ENCODE results near the gene LPAR4. TPM values are rescaled to one million over a fixed set of nuclear protein-coding genes. Genes with fewer than 3 reads are reported as not detected.
A peak's percentile ranks its signal among the peaks of the same experiment; 100 is the strongest.

Gene LPAR4
- total and polyA plus RNA-seq, 9 donors, result 0.96 to 3.0 (median 2.4) TPM

- WGBS, 3 donors, result 6 to 14% (median 13%) methylated on average over 1 of the region's 1 CpG
- DNase-seq, result no peak
- no peaks in the 10 kb centered on the region for H3K27me3 ChIP-seq
- H3K27ac ChIP-seq, result no peak overlapping the region
- no peak overlapping the region for H3K4me3 ChIP-seq
- H3K9me3 ChIP-seq, result no peaks in the 10 kb centered on the region
- no peaks in the 10 kb centered on the region for H3K4me1 ChIP-seq (ENCODE audit: insufficient read depth)
- no peaks in the 10 kb centered on the region for H3K36me3 ChIP-seq
- TF ChIP-seq, protein P1, sequence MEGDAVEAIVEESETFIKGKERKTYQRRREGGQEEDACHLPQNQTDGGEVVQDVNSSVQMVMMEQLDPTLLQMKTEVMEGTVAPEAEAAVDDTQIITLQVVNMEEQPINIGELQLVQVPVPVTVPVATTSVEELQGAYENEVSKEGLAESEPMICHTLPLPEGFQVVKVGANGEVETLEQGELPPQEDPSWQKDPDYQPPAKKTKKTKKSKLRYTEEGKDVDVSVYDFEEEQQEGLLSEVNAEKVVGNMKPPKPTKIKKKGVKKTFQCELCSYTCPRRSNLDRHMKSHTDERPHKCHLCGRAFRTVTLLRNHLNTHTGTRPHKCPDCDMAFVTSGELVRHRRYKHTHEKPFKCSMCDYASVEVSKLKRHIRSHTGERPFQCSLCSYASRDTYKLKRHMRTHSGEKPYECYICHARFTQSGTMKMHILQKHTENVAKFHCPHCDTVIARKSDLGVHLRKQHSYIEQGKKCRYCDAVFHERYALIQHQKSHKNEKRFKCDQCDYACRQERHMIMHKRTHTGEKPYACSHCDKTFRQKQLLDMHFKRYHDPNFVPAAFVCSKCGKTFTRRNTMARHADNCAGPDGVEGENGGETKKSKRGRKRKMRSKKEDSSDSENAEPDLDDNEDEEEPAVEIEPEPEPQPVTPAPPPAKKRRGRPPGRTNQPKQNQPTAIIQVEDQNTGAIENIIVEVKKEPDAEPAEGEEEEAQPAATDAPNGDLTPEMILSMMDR (IDR thresholded peaks at IDR 0.05), result no peak
- TF ChIP-seq POLR2A (IDR thresholded peaks at IDR 0.05) (no peak), EP300 (IDR thresholded peaks at IDR 0.05) (no peak)
- intact Hi-C loops (cut with DNase I), result no loop called here
Measured at GRCh38 chrX:78710171-78710570, 37.3 kb upstream of the LPAR4 start.

DNA sequence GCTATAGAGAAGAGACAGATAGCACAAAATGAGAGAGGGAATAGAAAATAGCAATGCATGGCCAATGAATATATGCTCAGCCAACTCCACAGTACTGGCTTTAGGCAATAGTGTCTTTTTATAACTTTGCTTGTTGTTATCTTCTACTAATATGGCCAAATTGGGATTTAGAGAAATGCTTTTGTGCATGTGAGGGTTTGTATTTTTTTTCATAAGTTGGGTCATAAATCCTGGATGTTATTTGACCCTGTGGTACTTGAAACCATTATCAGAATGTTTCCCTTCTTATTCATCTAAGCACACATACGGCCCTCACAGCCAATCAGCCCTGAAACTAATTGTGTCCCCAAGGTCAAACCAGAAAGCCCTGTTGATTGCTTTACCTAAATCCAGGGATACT, 35.2 kb upstream of the LPAR4 start:
- no peaks in the 10 kb centered on the region for H3K27me3 ChIP-seq
- no peaks in the 10 kb centered on the region for H3K36me3 ChIP-seq
- H3K27ac ChIP-seq, result no peak overlapping the region
- no peaks in the 10 kb centered on the region for H3K9me3 ChIP-seq
- no peaks in the 10 kb centered on the region for H3K4me1 ChIP-seq (ENCODE audit: insufficient read depth)
- TF ChIP-seq POLR2A (IDR thresholded peaks at IDR 0.05) (no peak), EP300 (IDR thresholded peaks at IDR 0.05) (no peak)
- TF ChIP-seq, protein P1 (IDR thresholded peaks at IDR 0.05), result no peak
- 21 to 32% (median 21%) methylated on average over 1 of the region's 1 CpG for WGBS, 3 donors
- no peak for DNase-seq
- no peak overlapping the region for H3K4me3 ChIP-seq
- intact Hi-C loops (cut with DNase I), result no loop called here

DNA sequence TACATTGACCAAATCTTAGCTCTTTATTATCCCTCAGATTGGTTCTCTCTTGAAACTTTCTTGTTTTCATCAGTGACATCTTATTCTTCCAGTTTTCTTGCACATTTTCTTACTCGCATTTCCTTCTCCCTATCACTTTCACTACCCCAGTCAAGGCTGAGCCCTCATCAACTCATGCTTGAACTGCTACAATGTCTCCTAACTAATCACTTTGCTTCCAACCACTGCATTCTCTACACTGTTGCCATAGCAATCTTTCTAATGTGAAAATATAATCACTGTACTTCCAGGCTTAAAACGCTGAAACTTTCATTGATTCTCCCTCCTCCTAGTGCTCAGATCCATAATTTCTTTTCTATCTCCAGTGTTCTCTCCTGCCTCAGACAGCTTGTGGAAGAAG, 22.2 kb upstream of the LPAR4 start:
- Histone ChIP-seq H3K27ac (no peak overlapping the region), H3K4me1 (ENCODE audit: insufficient read depth) (no peaks in the 10 kb centered on the region), H3K4me3 (no peak overlapping the region), H3K9me3 (no peaks in the 10 kb centered on the region), H3K27me3 (no peaks in the 10 kb centered on the region), H3K36me3 (no peaks in the 10 kb centered on the region)
- intact Hi-C loops (cut with DNase I), result no loop called here
- DNase-seq, result no peak
- WGBS, 3 donors, result 28 to 49% (median 39%) methylated on average over 2 of the region's 2 CpGs
- no peak for TF ChIP-seq POLR2A (IDR thresholded peaks at IDR 0.05)
- TF ChIP-seq EP300 (IDR thresholded peaks at IDR 0.05), result no peak
- TF ChIP-seq, protein P1 (IDR thresholded peaks at IDR 0.05), result no peak

DNA sequence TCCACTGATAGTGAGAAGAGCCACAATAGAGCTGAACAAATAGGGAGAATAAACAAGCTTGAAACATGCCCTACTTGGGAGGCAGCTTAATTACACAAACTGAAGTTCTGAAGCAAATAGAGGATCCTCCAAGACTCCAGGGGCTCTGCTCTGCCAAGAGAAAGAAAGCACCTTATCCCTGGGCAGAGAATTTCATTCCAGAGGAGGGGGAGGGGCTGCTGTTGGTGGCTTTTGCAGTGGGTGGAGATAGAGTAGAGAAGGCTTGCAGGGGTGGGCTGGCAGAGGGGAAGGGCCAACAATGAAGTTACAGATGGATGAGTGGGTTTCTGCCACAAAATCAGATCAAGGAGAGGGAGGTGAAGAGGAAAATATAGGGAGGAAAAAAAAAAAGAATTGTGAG, 1.0 kb upstream of the LPAR4 start:
- DNase-seq, result no peak
- intact Hi-C loops (cut with DNase I), result no loop called here
- Histone ChIP-seq H3K27ac (no peak overlapping the region), H3K4me3 (no peak overlapping the region), H3K4me1 (ENCODE audit: insufficient read depth) (no peaks in the 10 kb centered on the region), H3K36me3 (no peaks in the 10 kb centered on the region), H3K27me3 (no peaks in the 10 kb centered on the region), H3K9me3 (no peaks in the 10 kb centered on the region)
- TF ChIP-seq, protein P1 (IDR thresholded peaks at IDR 0.05), result no peak
- no peak for TF ChIP-seq POLR2A (IDR thresholded peaks at IDR 0.05)
- no peak for TF ChIP-seq EP300 (IDR thresholded peaks at IDR 0.05)

DNA sequence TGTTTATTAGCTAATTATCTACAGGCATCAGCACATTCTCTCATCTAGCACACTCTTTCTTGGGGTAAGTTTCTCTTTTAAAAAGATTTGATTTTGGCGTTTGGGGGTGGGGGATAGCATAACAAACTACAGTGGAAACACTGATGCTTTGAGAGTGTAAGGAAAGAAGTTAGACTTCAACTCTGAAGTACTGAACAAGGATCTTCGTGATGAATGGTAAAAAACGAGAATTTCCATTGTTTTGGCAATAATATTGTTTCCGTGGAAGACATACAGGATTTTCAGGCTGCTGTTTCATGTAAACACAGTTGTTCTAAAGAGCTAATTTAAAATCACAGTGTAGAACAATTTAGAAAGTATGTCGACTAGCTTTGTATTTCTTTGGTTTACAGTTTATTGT, 451 bp downstream of the LPAR4 start:
- Histone ChIP-seq H3K27me3 (no peaks in the 10 kb centered on the region), H3K9me3 (no peaks in the 10 kb centered on the region), H3K27ac (no peak overlapping the region), H3K36me3 (no peaks in the 10 kb centered on the region), H3K4me3 (peak overlapping the region; percentile 6), H3K4me1 (ENCODE audit: insufficient read depth) (no peaks in the 10 kb centered on the region)
- intact Hi-C loops (cut with DNase I), result no loop called here
- DNase-seq, result no peak
- TF ChIP-seq, protein P1 (IDR thresholded peaks at IDR 0.05), result no peak
- TF ChIP-seq POLR2A (IDR thresholded peaks at IDR 0.05) (no peak), EP300 (IDR thresholded peaks at IDR 0.05) (no peak)
- 12 to 17% (median 13%) methylated on average over 5 of the region's 5 CpGs for WGBS, 3 donors
